ENCODE measurements around the gene TMCC2.

GRCh38 chr1:205245096-205245495 is 17.4 kb downstream of the TMCC2 start:
- TF ChIP-seq CTCF (IDR thresholded peaks at IDR 0.05) (no peak), POLR2AphosphoS5 (IDR thresholded peaks at IDR 0.05) (no peak)
